Mesendoderm (in vitro differentiated cells): Measurements from ENCODE around the gene STEAP3. TPM values are rescaled to one million over a fixed set of nuclear protein-coding genes. Genes with fewer than 3 reads are reported as not detected.

Source experiments
- DNase-seq: peaks from one replicate; pipeline ENCODE4 v3.0.0; 2013
- H2AK5ac ChIP-seq: 2 replicates; pipeline ENCODE4 v1.6.1; 2013; ENCODE audit warnings: low read length, inconsistent platforms
- H2BK120ac ChIP-seq: 2 replicates; pipeline ENCODE4 v1.6.1; 2013; ENCODE audit warnings: low read depth, mild to moderate bottlenecking, low read length, moderate library complexity, mixed read lengths
- H2BK15ac ChIP-seq: replicated peaks from 2 replicates; pipeline ENCODE4 v1.6.1; 2013; ENCODE audit warnings: low read depth, mild to moderate bottlenecking, moderate library complexity
- H2BK5ac ChIP-seq: 2 replicates; pipeline ENCODE4 v1.6.1; 2013; ENCODE audit warnings: low read length, inconsistent platforms
- H3K18ac ChIP-seq: 2 replicates; pipeline ENCODE4 v1.6.1; 2013; ENCODE audit warnings: mild to moderate bottlenecking, low read length, mixed read lengths
- H3K23ac ChIP-seq: one replicate; pipeline ENCODE4 v1.6.1; 2013; ENCODE audit warnings: low read length
- H3K27ac ChIP-seq: 2 replicates; pipeline ENCODE4 v1.5.1; 2013; ENCODE audit warnings: low read depth, mild to moderate bottlenecking, inconsistent platforms, low read length, moderate library complexity
- H3K27me3 ChIP-seq: 2 replicates; pipeline ENCODE4 v1.6.1; 2013; ENCODE audit warnings: low read length, control low read depth, mild to moderate bottlenecking, inconsistent platforms; ENCODE audit not compliant: insufficient read depth, poor library complexity
- H3K36me3 ChIP-seq: 2 replicates; pipeline ENCODE4 v1.6.1; 2013; ENCODE audit warnings: low read length, inconsistent platforms; ENCODE audit not compliant: control insufficient read depth, insufficient read depth
- H3K4ac ChIP-seq: one replicate; pipeline ENCODE4 v1.6.1; 2013; ENCODE audit warnings: low read depth, mild to moderate bottlenecking, low read length, moderate library complexity
- H3K4me1 ChIP-seq: 2 replicates; pipeline ENCODE4 v1.6.1; 2013; ENCODE audit warnings: low read depth, low read length, inconsistent platforms; ENCODE audit not compliant: control insufficient read depth
- H3K4me2 ChIP-seq: 2 replicates; pipeline ENCODE4 v1.6.1; 2013; ENCODE audit warnings: low read length
- H3K4me3 ChIP-seq: 2 replicates; pipeline ENCODE4 v1.5.1; 2013; ENCODE audit warnings: mild to moderate bottlenecking, low read length
- H3K56ac ChIP-seq: one replicate; pipeline ENCODE4 v1.6.1; 2013; ENCODE audit warnings: low read length
- H3K79me1 ChIP-seq: 2 replicates; pipeline ENCODE4 v1.6.1; 2013; ENCODE audit warnings: low read length, inconsistent platforms
- H3K79me2 ChIP-seq: 2 replicates; pipeline ENCODE4 v1.6.1; 2013; ENCODE audit warnings: mild to moderate bottlenecking, low read length; ENCODE audit not compliant: control insufficient read depth, insufficient read depth
- H3K9ac ChIP-seq: 2 replicates; pipeline ENCODE4 v1.6.1; 2013; ENCODE audit warnings: low read length, inconsistent platforms
- H4K5ac ChIP-seq: one replicate; pipeline ENCODE4 v1.6.1; 2013; ENCODE audit warnings: low read length
- H4K8ac ChIP-seq: one replicate; pipeline ENCODE4 v1.6.1; 2013; ENCODE audit warnings: low read depth, mild to moderate bottlenecking, control low read depth, low read length, moderate library complexity
- WGBS: extraction: QIAGEN DNeasy Blood & Tissue Kit; methylation state at CpG from one replicate; pipeline ENCODE4 v1.1.7; 2013; ENCODE audit warnings: low lambda C conversion rate, missing lambda C conversion rate; ENCODE audit not compliant: insufficient coverage; ENCODE audit errors: extremely low coverage; 5-methylcytosine and 5-hydroxymethylcytosine counted together
- polyA plus RNA-seq, 2 experiments: library from polyadenylated mRNA; stranded (reverse); fragments of 200-250 nt; gene quantifications; one replicate each; pipeline ENCODE4 v1.2.3, GENCODE V29; 2013

Gene STEAP3, protein sequence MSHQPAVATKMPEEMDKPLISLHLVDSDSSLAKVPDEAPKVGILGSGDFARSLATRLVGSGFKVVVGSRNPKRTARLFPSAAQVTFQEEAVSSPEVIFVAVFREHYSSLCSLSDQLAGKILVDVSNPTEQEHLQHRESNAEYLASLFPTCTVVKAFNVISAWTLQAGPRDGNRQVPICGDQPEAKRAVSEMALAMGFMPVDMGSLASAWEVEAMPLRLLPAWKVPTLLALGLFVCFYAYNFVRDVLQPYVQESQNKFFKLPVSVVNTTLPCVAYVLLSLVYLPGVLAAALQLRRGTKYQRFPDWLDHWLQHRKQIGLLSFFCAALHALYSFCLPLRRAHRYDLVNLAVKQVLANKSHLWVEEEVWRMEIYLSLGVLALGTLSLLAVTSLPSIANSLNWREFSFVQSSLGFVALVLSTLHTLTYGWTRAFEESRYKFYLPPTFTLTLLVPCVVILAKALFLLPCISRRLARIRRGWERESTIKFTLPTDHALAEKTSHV
- 13.7 TPM for polyA plus RNA-seq (2013, experiment 1 of 2)
- 12.8 TPM for polyA plus RNA-seq (2013, experiment 2 of 2)

DNA sequence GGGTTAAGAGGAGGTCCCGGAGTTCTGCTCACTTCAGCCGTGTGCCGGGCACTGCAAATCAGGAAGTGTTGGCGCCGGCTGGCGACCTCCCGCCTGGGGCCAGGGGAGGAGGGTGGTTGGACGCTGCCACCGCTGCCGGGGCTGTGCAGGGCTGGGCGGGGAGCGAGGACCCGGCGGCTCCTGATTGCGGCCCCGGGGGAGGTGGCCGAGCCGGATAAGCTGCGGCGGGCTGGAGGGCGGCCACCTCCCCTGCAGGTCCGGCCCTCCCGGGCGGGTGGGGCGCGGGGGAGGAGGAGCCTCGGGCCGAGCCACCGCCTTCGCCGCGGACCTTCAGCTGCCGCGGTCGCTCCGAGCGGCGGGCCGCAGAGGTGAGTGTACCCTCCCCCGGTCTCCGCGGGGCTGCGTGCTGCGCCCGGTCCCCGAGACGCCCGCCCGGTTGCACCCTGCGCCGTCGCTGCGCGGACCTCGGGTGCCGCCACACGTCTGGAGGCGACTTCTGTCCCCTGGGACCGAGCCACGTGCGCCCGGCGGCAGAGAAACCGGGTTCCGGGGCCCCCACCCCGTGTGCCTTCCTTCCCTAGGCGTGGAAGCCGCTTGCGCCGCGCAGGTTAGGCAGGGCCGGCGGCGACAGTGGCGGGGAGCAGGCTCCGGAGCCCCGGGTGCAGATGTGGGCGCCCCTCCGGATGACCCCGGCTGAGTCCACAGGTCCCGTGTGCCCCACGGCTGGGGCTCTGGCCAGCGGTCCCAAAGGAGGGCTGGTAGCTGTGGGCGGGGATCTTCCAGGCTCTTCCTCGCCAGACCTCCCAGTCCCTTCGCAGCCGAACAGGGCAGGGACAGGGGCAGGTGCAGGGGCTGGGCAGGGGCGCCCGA, at the start of gene STEAP3:
STEAP3 (plus strand) TSS at position 314 of the 870 bp plus-strand sequence. CDS start 7,179 bp downstream, outside the sequence.
- no CpG with 5 or more reads among the region's 89 CpGs for WGBS
- Histone ChIP-seq H3K4me1 (peaks cover 11% of the 10 kb centered on the region), H3K18ac (peak within 1 kb of the TSS; percentile 52), H3K27me3 (no peaks in the 10 kb centered on the region), H2BK5ac (peak within 1 kb of the TSS; percentile 72), H3K36me3 (no peaks in the 10 kb centered on the region), H3K79me1 (no peaks in the 10 kb centered on the region), H3K79me2 (no peaks in the 10 kb centered on the region), H3K56ac (peak within 1 kb of the TSS; percentile 93), H2BK15ac (no peak within 1 kb of the TSS), H2BK120ac (no peak within 1 kb of the TSS), H3K9ac (peak within 1 kb of the TSS; percentile 83), H3K4ac (peak within 1 kb of the TSS; percentile 65), H4K5ac (no peak within 1 kb of the TSS), H2AK5ac (peak within 1 kb of the TSS; percentile 0), H4K8ac (no peak within 1 kb of the TSS), H3K27ac (no peak within 1 kb of the TSS), H3K23ac (peak within 1 kb of the TSS; percentile 66), H3K4me3 (peak within 1 kb of the TSS; percentile 33), H3K4me2 (peak within 1 kb of the TSS; percentile 78)
- peak; percentile 93 for DNase-seq

DNA sequence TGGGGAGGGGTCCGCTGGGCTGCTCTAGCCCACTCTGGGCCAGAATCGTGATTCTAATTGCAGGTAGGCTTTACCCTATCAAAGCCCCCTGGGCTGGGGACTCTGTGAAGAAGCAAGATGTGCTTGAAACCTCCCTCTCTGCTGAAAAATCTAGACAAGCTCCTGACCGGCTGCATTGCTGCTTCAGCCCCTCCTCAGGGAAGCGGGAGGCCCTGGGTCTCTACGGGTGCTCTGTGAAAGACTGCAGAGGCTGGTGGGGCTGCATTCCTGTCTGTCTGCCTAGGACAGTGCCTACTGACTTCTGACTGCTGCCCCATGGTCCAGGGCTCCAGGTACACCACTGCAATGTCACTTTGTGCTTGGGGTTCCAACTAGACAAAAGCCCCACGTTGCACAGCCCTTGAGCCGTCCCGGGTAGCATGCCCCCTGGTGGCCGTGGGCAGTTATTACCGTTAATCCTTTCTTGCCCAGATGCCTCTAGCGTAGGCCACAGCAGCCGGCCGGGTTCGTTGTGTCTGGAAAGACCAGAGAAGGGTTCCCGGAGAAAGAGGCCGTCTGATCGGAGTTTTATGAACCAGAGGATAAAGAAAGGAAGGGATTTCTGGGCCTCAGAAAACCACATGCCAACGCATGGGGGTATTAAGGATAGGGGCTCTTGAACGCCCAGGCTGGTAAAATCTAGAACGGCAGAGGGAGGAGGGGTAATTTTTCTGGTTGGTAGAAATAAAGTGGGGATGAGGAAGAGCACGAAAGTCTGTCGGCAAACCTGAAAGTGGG, 49.2 kb upstream of the STEAP3 start:
- H3K9ac ChIP-seq, result no peak overlapping the region
- no peak overlapping the region for H3K4me2 ChIP-seq
- no peak overlapping the region for H2BK5ac ChIP-seq
- H2BK15ac ChIP-seq, result no peak overlapping the region
- H3K79me2 ChIP-seq, result no peaks in the 10 kb centered on the region
- H3K23ac ChIP-seq, result no peak overlapping the region
- no peak overlapping the region for H2AK5ac ChIP-seq
- H3K27ac ChIP-seq, result no peak overlapping the region
- no peaks in the 10 kb centered on the region for H3K27me3 ChIP-seq
- H4K5ac ChIP-seq, result no peak overlapping the region
- no peak overlapping the region for H3K18ac ChIP-seq
- no CpG with 5 or more reads among the region's 22 CpGs for WGBS
- no peak overlapping the region for H3K4me3 ChIP-seq
- peak; percentile 65 for DNase-seq
- H3K4ac ChIP-seq, result no peak overlapping the region
- no peaks in the 10 kb centered on the region for H3K36me3 ChIP-seq
- no peak overlapping the region for H2BK120ac ChIP-seq
- no peaks in the 10 kb centered on the region for H3K79me1 ChIP-seq
- H4K8ac ChIP-seq, result no peak overlapping the region
- H3K56ac ChIP-seq, result no peak overlapping the region
- H3K4me1 ChIP-seq, result no peaks in the 10 kb centered on the region

DNA sequence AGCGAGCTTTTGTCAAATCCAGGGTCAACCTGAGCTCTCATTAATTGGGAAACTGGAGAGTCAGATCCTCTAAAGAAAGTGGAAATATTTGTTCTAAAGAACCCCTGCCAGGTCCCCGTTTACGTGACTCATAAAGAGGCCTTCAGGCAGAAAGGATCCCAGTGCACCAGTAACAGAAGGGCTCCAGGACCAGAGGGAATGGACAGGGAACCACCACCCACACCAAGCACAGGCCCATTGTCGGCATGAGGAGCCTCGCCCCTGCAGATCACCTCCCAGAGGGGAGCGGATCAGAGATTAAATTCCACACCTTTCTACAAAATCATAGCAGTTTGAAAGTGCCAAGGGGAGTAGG, 48.7 kb upstream of the STEAP3 start:
- no peak overlapping the region for H4K5ac ChIP-seq
- no peak for DNase-seq
- no peak overlapping the region for H3K4ac ChIP-seq
- H3K27ac ChIP-seq, result no peak overlapping the region
- no peak overlapping the region for H2BK15ac ChIP-seq
- no peaks in the 10 kb centered on the region for H3K79me1 ChIP-seq
- H3K9ac ChIP-seq, result no peak overlapping the region
- H3K27me3 ChIP-seq, result no peaks in the 10 kb centered on the region
- H3K18ac ChIP-seq, result no peak overlapping the region
- no CpG with 5 or more reads among the region's 6 CpGs for WGBS
- H2AK5ac ChIP-seq, result no peak overlapping the region
- no peaks in the 10 kb centered on the region for H3K4me1 ChIP-seq
- no peak overlapping the region for H3K4me3 ChIP-seq
- no peak overlapping the region for H3K4me2 ChIP-seq
- H3K79me2 ChIP-seq, result no peaks in the 10 kb centered on the region
- H2BK5ac ChIP-seq, result no peak overlapping the region
- no peak overlapping the region for H3K56ac ChIP-seq
- no peak overlapping the region for H4K8ac ChIP-seq
- no peaks in the 10 kb centered on the region for H3K36me3 ChIP-seq
- no peak overlapping the region for H2BK120ac ChIP-seq
- no peak overlapping the region for H3K23ac ChIP-seq

DNA sequence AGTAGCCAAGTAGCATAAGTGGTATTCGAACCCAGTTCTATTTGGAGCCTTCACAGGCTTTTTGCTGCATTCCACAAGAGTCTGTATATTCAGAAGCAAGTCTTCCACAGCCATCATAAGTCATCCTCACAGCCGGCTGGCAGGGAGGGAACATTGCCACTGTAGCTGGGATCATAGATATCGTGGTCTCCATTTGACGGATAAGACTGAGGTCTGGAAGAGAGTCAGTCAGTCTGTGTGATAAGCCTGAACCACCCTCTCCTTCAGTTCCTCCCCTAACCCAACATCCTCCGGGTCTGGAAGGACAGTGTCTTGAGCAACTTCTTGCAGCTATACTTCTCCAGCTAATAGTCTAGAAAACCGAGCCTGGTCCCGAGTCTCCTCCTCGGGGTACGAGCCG, 48.1 kb upstream of the STEAP3 start:
- no CpG with 5 or more reads among the region's 10 CpGs for WGBS
- H3K23ac ChIP-seq, result no peak overlapping the region

DNA sequence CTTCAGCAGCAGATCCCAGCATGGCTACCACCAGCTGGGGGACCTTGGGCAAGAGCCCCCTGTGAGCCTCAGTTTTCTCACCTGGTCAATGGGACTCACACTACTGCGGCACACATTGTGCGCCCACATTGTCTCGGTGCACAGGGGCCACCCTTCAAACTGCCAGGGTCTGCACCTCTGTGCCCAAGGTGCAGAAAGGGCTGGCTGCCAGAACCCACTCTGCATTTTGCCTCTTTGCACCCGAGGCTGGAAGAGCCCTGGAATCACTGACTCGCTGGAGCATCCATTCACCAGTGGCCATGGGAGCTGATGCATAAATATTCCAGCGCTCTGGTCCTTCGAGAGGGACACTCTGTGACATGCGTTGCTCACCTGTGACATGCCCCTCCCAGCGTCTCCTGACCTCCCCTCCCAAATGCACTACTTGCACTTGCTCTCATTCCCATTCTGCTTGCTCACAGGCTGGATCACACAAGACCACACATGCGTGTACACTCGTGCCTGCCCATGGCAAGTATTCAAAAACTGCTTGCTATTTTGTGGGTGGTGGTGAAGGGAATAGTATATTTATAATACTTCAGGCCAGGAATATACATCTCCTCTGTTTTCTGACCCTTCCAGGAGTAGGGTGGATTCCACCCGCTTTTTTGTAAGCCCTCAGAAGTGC, 46.3 kb upstream of the STEAP3 start:
- Histone ChIP-seq H3K79me2 (no peaks in the 10 kb centered on the region), H3K27me3 (no peaks in the 10 kb centered on the region), H4K8ac (no peak overlapping the region), H3K18ac (no peak overlapping the region), H3K4me2 (no peak overlapping the region), H4K5ac (no peak overlapping the region), H3K9ac (no peak overlapping the region), H2AK5ac (no peak overlapping the region), H3K4ac (no peak overlapping the region), H2BK15ac (no peak overlapping the region), H3K27ac (no peak overlapping the region), H2BK120ac (no peak overlapping the region), H3K79me1 (no peaks in the 10 kb centered on the region), H3K36me3 (no peaks in the 10 kb centered on the region), H3K4me3 (no peak overlapping the region), H3K4me1 (no peaks in the 10 kb centered on the region), H2BK5ac (no peak overlapping the region), H3K23ac (no peak overlapping the region), H3K56ac (no peak overlapping the region)
- WGBS, result no CpG with 5 or more reads among the region's 12 CpGs
- no peak for DNase-seq

More for the DNA sequence above, 48.1 kb upstream of the STEAP3 start:
- H2BK15ac ChIP-seq, result no peak overlapping the region
- H2BK5ac ChIP-seq, result no peak overlapping the region
- no peak overlapping the region for H3K4me2 ChIP-seq
- no peaks in the 10 kb centered on the region for H3K27me3 ChIP-seq
- no peaks in the 10 kb centered on the region for H3K36me3 ChIP-seq
- H3K27ac ChIP-seq, result no peak overlapping the region
- H3K79me1 ChIP-seq, result no peaks in the 10 kb centered on the region
- H4K8ac ChIP-seq, result no peak overlapping the region
- H4K5ac ChIP-seq, result no peak overlapping the region
- H3K79me2 ChIP-seq, result no peaks in the 10 kb centered on the region
- H2AK5ac ChIP-seq, result no peak overlapping the region
- H3K9ac ChIP-seq, result no peak overlapping the region
- no peak overlapping the region for H3K56ac ChIP-seq
- H2BK120ac ChIP-seq, result no peak overlapping the region
- no peak overlapping the region for H3K4ac ChIP-seq
- DNase-seq, result no peak
- H3K4me1 ChIP-seq, result no peaks in the 10 kb centered on the region
- H3K4me3 ChIP-seq, result no peak overlapping the region
- H3K18ac ChIP-seq, result no peak overlapping the region
